CD8-positive, alpha-beta memory T cell (primary cell): ENCODE measurements around the gene XRN2. TPM values are rescaled to one million over a fixed set of nuclear protein-coding genes. Genes with fewer than 3 reads are reported as not detected.

Source experiments
- CTCF ChIA-PET: fragments of 350-600 bp; sonication (Branson Sonifier 250); formaldehyde crosslinking; loops from one replicate; lab custom pipeline; 2021; ENCODE audit warnings: antibody characterized with exemption; lab: Charles Lee
- POLR2A ChIA-PET: fragments of 350-600 bp; sonication (Branson Sonifier 250); formaldehyde crosslinking; loops from one replicate; lab custom pipeline; 2021; ENCODE audit warnings: antibody characterized with exemption; lab: Charles Lee
- DNase-seq, 5 donors: peaks; one replicate each; pipeline versions ENCODE4 v3.0.0 to v3.0.0-alpha.2; 2020 to 2022; ENCODE audit warnings: mixed read lengths in 1 of 5
- H3K27ac ChIP-seq: one replicate; pipeline ENCODE4 v1.7.0; 2013; ENCODE audit warnings: low read depth, mild to moderate bottlenecking, low read length, moderate library complexity
- H3K27me3 ChIP-seq: 2 replicates; pipeline ENCODE4 v1.7.0; 2013; ENCODE audit warnings: low read length, mild to moderate bottlenecking; ENCODE audit not compliant: insufficient read depth, poor library complexity, severe bottlenecking
- H3K36me3 ChIP-seq: 2 replicates; pipeline ENCODE4 v1.7.0; 2013; ENCODE audit warnings: mild to moderate bottlenecking, low read length, moderate library complexity; ENCODE audit not compliant: insufficient read depth
- H3K4me1 ChIP-seq: 2 replicates; pipeline ENCODE4 v1.7.0; 2013; ENCODE audit warnings: mild to moderate bottlenecking, low read length, moderate library complexity; ENCODE audit not compliant: insufficient read depth
- H3K4me3 ChIP-seq: 2 replicates; pipeline ENCODE4 v1.7.0; 2013; ENCODE audit warnings: mild to moderate bottlenecking, low read length
- H3K9me3 ChIP-seq: 2 replicates; pipeline ENCODE4 v1.7.0; 2013; ENCODE audit warnings: mild to moderate bottlenecking, low read length
- H3K27ac Mint-ChIP-seq, 8 donors: one replicate each; pipeline ENCODE4 v1.8.0; 2020 to 2021; ENCODE audit warnings: mixed read lengths in 8 of 8, mild to moderate bottlenecking in 6 of 8, inconsistent platforms in 3 of 8, moderate library complexity in 3 of 8
- H3K27me3 Mint-ChIP-seq, 2 donors: one replicate each; pipeline ENCODE4 v1.8.0; 2020 to 2021; ENCODE audit warnings: mixed read lengths in 2 of 2, mild to moderate bottlenecking in 1 of 2, moderate library complexity in 1 of 2
- H3K36me3 Mint-ChIP-seq, 3 donors: one replicate each; pipeline ENCODE4 v1.8.0; 2020 to 2021; ENCODE audit warnings: mixed read lengths in 3 of 3, inconsistent platforms in 1 of 3, mild to moderate bottlenecking in 1 of 3
- H3K4me1 Mint-ChIP-seq, 3 donors: one replicate each; pipeline ENCODE4 v1.8.0; 2020 to 2021; ENCODE audit warnings: mixed read lengths in 3 of 3, inconsistent platforms in 1 of 3, mild to moderate bottlenecking in 1 of 3
- H3K4me3 Mint-ChIP-seq, 7 donors: one replicate each; pipeline ENCODE4 v1.8.0; 2020 to 2021; ENCODE audit warnings: mixed read lengths in 7 of 7, mild to moderate bottlenecking in 6 of 7, moderate library complexity in 4 of 7, inconsistent platforms in 2 of 7
- H3K9me3 Mint-ChIP-seq, 5 donors: one replicate each; pipeline ENCODE4 v1.8.0; 2020 to 2022; ENCODE audit warnings: mixed read lengths in 5 of 5, mild to moderate bottlenecking in 3 of 5, moderate library complexity in 2 of 5, inconsistent platforms in 1 of 5
- polyA plus RNA-seq: library from polyadenylated mRNA; unstranded; fragments of 300-500 nt; fragmentation: Illumina TruSeq; gene quantifications from one replicate; pipeline ENCODE4 v1.2.3, GENCODE V29; 2021
- total RNA-seq, 2 experiments: library from RNA; stranded (reverse); gene quantifications; one replicate each; pipeline ENCODE4 v1.2.3, GENCODE V29; 2021

XRN2 gene
- total and polyA plus RNA-seq, 3 experiments from 2014 or later = 68.7 to 95.1 (median 93.6) TPM

GRCh38 chr20:21371193-21371592 lies 68.1 kb downstream of the XRN2 start:
- Mint-ChIP-seq H3K36me3 (peaks cover 4 to 72% (median 24%) of the 10 kb centered on the region in 3 donors), H3K27me3 (no peaks in the 10 kb centered on the region), H3K4me3 (no peak overlapping the region), H3K27ac (no peak overlapping the region), H3K9me3 (no peaks in the 10 kb centered on the region), H3K4me1 (peaks cover 17 to 27% (median 18%) of the 10 kb centered on the region in 3 donors)
- H3K4me3 ChIP-seq = no peak overlapping the region
- H3K36me3 ChIP-seq = peaks cover 13% of the 10 kb centered on the region
- H3K4me1 ChIP-seq = no peaks in the 10 kb centered on the region
- POLR2A ChIA-PET = no interaction called here
- DNase-seq = no peak
- no peaks in the 10 kb centered on the region for H3K9me3 ChIP-seq
- CTCF ChIA-PET = no interaction called here
- H3K27ac ChIP-seq = no peak overlapping the region
- no peaks in the 10 kb centered on the region for H3K27me3 ChIP-seq

GRCh38 chr20:21372016-21372415 lies 68.9 kb downstream of the XRN2 start:
- peak overlapping the region in 1 of 8 donors; percentile 2 for H3K27ac Mint-ChIP-seq
- H3K36me3 ChIP-seq = peaks cover 11% of the 10 kb centered on the region
- POLR2A ChIA-PET = no interaction called here

GRCh38 chr20:21373436-21373835 lies 70.3 kb downstream of the XRN2 start:
- POLR2A ChIA-PET = no interaction called here
- DNase-seq = no peak
- Histone ChIP-seq H3K9me3 (no peaks in the 10 kb centered on the region), H3K27ac (no peak overlapping the region), H3K4me3 (no peak overlapping the region), H3K27me3 (no peaks in the 10 kb centered on the region), H3K4me1 (no peaks in the 10 kb centered on the region), H3K36me3 (peaks cover 21% of the 10 kb centered on the region)
- H3K9me3 Mint-ChIP-seq = no peaks in the 10 kb centered on the region
- no peaks in the 10 kb centered on the region for H3K27me3 Mint-ChIP-seq
- no peak overlapping the region for H3K4me3 Mint-ChIP-seq
- CTCF ChIA-PET = no interaction called here
- H3K27ac Mint-ChIP-seq = no peak overlapping the region
- peaks cover 18 to 36% (median 27%) of the 10 kb centered on the region in 3 donors for H3K4me1 Mint-ChIP-seq
- H3K36me3 Mint-ChIP-seq = peaks cover 5 to 72% (median 20%) of the 10 kb centered on the region in 3 donors

More at GRCh38 chr20:21372016-21372415, 68.9 kb downstream of the XRN2 start:
- CTCF ChIA-PET = no interaction called here
- no peak overlapping the region for H3K4me3 ChIP-seq
- no peaks in the 10 kb centered on the region for H3K27me3 ChIP-seq
- no peaks in the 10 kb centered on the region for H3K4me1 ChIP-seq
- Mint-ChIP-seq H3K4me3 (no peak overlapping the region), H3K27me3 (no peaks in the 10 kb centered on the region), H3K36me3 (peaks cover 5 to 72% (median 24%) of the 10 kb centered on the region in 3 donors), H3K4me1 (peaks cover 18 to 34% (median 22%) of the 10 kb centered on the region in 3 donors), H3K9me3 (no peaks in the 10 kb centered on the region)
- no peak overlapping the region for H3K27ac ChIP-seq
- H3K9me3 ChIP-seq = no peaks in the 10 kb centered on the region
- DNase-seq = no peak

- no peak overlapping the region for H3K27ac ChIP-seq
- Mint-ChIP-seq H3K36me3 (peaks cover 9 to 74% (median 21%) of the 10 kb centered on the region in 3 donors), H3K27ac (peak overlapping the region in 1 of 8 donors; percentile 58), H3K4me1 (peaks cover 17 to 31% (median 25%) of the 10 kb centered on the region in 3 donors), H3K4me3 (no peak overlapping the region), H3K27me3 (no peaks in the 10 kb centered on the region), H3K9me3 (no peaks in the 10 kb centered on the region)
- H3K4me1 ChIP-seq = no peaks in the 10 kb centered on the region
- H3K27me3 ChIP-seq = no peaks in the 10 kb centered on the region
- peaks cover 13% of the 10 kb centered on the region for H3K36me3 ChIP-seq
- no peaks in the 10 kb centered on the region for H3K9me3 ChIP-seq
- ChIA-PET CTCF (interaction anchor here (0.7 to 0.9 kb wide), 2 partner anchors 129 to 140 kb away, joined by 3 read pairs; no protein-coding TSS in a partner anchor), POLR2A (no interaction called here)
- no peak overlapping the region for H3K4me3 ChIP-seq
- DNase-seq = no peak
These were observed 73.5 kb downstream of the XRN2 start for GRCh38 chr20:21376626-21377025.

GRCh38 chr20:21377701-21378100 lies 74.6 kb downstream of the XRN2 start:
- Mint-ChIP-seq H3K9me3 (no peaks in the 10 kb centered on the region), H3K4me1 (peaks cover 14 to 25% (median 22%) of the 10 kb centered on the region in 3 donors), H3K4me3 (no peak overlapping the region), H3K27ac (peak overlapping the region in 1 of 8 donors; percentile 48), H3K27me3 (no peaks in the 10 kb centered on the region), H3K36me3 (peaks cover 9 to 76% (median 16%) of the 10 kb centered on the region in 3 donors)
- POLR2A ChIA-PET = no interaction called here
- Histone ChIP-seq H3K4me1 (no peaks in the 10 kb centered on the region), H3K9me3 (no peaks in the 10 kb centered on the region), H3K36me3 (peaks cover 18% of the 10 kb centered on the region), H3K27ac (no peak overlapping the region), H3K27me3 (no peaks in the 10 kb centered on the region), H3K4me3 (no peak overlapping the region)
- no peak for DNase-seq
- CTCF ChIA-PET = interaction anchor here (0.9 kb wide), 1 partner anchor 142 kb away, joined by 3 read pairs; no protein-coding TSS in a partner anchor

- H3K4me1 Mint-ChIP-seq = peaks cover 13 to 22% (median 22%) of the 10 kb centered on the region in 3 donors
- Histone ChIP-seq H3K9me3 (no peaks in the 10 kb centered on the region), H3K27me3 (no peaks in the 10 kb centered on the region), H3K27ac (no peak overlapping the region), H3K36me3 (peaks cover 21% of the 10 kb centered on the region), H3K4me1 (no peaks in the 10 kb centered on the region), H3K4me3 (no peak overlapping the region)
- POLR2A ChIA-PET = no interaction called here
- H3K4me3 Mint-ChIP-seq = no peak overlapping the region
- H3K36me3 Mint-ChIP-seq = peaks cover 9 to 76% (median 17%) of the 10 kb centered on the region in 3 donors
- H3K27me3 Mint-ChIP-seq = no peaks in the 10 kb centered on the region
- H3K27ac Mint-ChIP-seq = no peak overlapping the region
- DNase-seq = no peak
- CTCF ChIA-PET = no interaction called here
- H3K9me3 Mint-ChIP-seq = no peaks in the 10 kb centered on the region
These were observed 75.1 kb downstream of the XRN2 start for GRCh38 chr20:21378259-21378658.

- Histone ChIP-seq H3K4me1 (no peaks in the 10 kb centered on the region), H3K4me3 (no peak overlapping the region), H3K27me3 (no peaks in the 10 kb centered on the region), H3K9me3 (no peaks in the 10 kb centered on the region), H3K36me3 (peaks cover 31% of the 10 kb centered on the region), H3K27ac (no peak overlapping the region)
- Mint-ChIP-seq H3K36me3 (peaks cover 15 to 85% (median 23%) of the 10 kb centered on the region in 3 donors), H3K27me3 (no peaks in the 10 kb centered on the region), H3K4me1 (peaks cover 3 to 10% (median 9%) of the 10 kb centered on the region in 3 donors), H3K4me3 (no peak overlapping the region), H3K9me3 (no peaks in the 10 kb centered on the region), H3K27ac (peak overlapping the region in 1 of 8 donors; percentile 11)
- DNase-seq = no peak
- ChIA-PET CTCF (no interaction called here), POLR2A (no interaction called here)
These were observed 77.6 kb downstream of the XRN2 start for GRCh38 chr20:21380711-21381110.

GRCh38 chr20:21381619-21382018 lies 78.5 kb downstream of the XRN2 start:
- no peaks in the 10 kb centered on the region for H3K27me3 ChIP-seq
- no peak overlapping the region for H3K27ac ChIP-seq
- no peaks in the 10 kb centered on the region for H3K9me3 Mint-ChIP-seq
- peaks cover 12 to 89% (median 22%) of the 10 kb centered on the region in 3 donors for H3K36me3 Mint-ChIP-seq
- no peak overlapping the region for H3K4me3 Mint-ChIP-seq
- DNase-seq = no peak
- ChIA-PET CTCF (no interaction called here), POLR2A (no interaction called here)
- no peak overlapping the region for H3K27ac Mint-ChIP-seq
- no peaks in the 10 kb centered on the region for H3K9me3 ChIP-seq
- no peaks in the 10 kb centered on the region for H3K4me1 ChIP-seq
- peaks cover 37% of the 10 kb centered on the region for H3K36me3 ChIP-seq
- H3K4me3 ChIP-seq = no peak overlapping the region
- H3K4me1 Mint-ChIP-seq = peaks cover 3 to 7% (median 5%) of the 10 kb centered on the region in 3 donors
- H3K27me3 Mint-ChIP-seq = no peaks in the 10 kb centered on the region
